HEK293 (cell line): Measurements from ENCODE around the gene SERPINB6.

Experiments used
- AEBP2 ChIP-seq: fragments of 450-650 bp; formaldehyde crosslinking; IDR thresholded peaks from 2 replicates; pipeline ENCODE4 v1.5.1; 2016; ENCODE audit warnings: missing biosample characterization, missing genetic modification characterization, borderline replicate concordance
- KLF7 ChIP-seq: fragments of 450-650 bp; formaldehyde crosslinking; IDR thresholded peaks from 2 replicates; pipeline ENCODE4 v1.5.1; 2016; ENCODE audit warnings: missing biosample characterization, missing genetic modification characterization, borderline replicate concordance
- KLF9 ChIP-seq: fragments of 450-650 bp; formaldehyde crosslinking; IDR thresholded peaks from 2 replicates; pipeline ENCODE4 v1.5.1; 2016; ENCODE audit warnings: missing biosample characterization, missing genetic modification characterization, low read depth
- RBAK ChIP-seq: fragments of 450-650 bp; formaldehyde crosslinking; IDR thresholded peaks from 2 replicates; pipeline ENCODE4 v1.5.1; 2016; ENCODE audit warnings: missing biosample characterization, missing genetic modification characterization
- TRIM28 ChIP-seq: IDR thresholded peaks from 2 replicates; pipeline ENCODE4 v1.6.1; 2011; ENCODE audit warnings: low read length, control low read depth, borderline replicate concordance
- ZBTB17 ChIP-seq: fragments of 450-650 bp; formaldehyde crosslinking; IDR thresholded peaks from 2 replicates; pipeline ENCODE4 v1.5.1; 2016; ENCODE audit warnings: missing biosample characterization, missing genetic modification characterization
- ZFP69B ChIP-seq: fragments of 450-650 bp; formaldehyde crosslinking; IDR thresholded peaks from 2 replicates; pipeline ENCODE4 v1.5.1; 2016; ENCODE audit warnings: missing biosample characterization, missing genetic modification characterization
- ZNF121 ChIP-seq: fragments of 450-650 bp; formaldehyde crosslinking; IDR thresholded peaks from 2 replicates; pipeline ENCODE4 v1.5.1; 2016; ENCODE audit warnings: missing biosample characterization, missing genetic modification characterization
- ZNF133 ChIP-seq: fragments of 450-650 bp; formaldehyde crosslinking; IDR thresholded peaks from 2 replicates; pipeline ENCODE4 v1.5.1; 2016; ENCODE audit warnings: missing biosample characterization, missing genetic modification characterization
- ZNF146 ChIP-seq: fragments of 450-650 bp; formaldehyde crosslinking; IDR thresholded peaks from 2 replicates; pipeline ENCODE4 v1.5.1; 2016; ENCODE audit warnings: missing biosample characterization, missing genetic modification characterization
- ZNF16 ChIP-seq: fragments of 450-650 bp; formaldehyde crosslinking; IDR thresholded peaks from 2 replicates; pipeline ENCODE4 v1.5.1; 2016; ENCODE audit warnings: low read depth, missing biosample characterization, missing genetic modification characterization
- ZNF248 ChIP-seq: fragments of 450-650 bp; formaldehyde crosslinking; IDR thresholded peaks from 2 replicates; pipeline ENCODE4 v1.5.1; 2017; ENCODE audit warnings: missing biosample characterization, missing genetic modification characterization
- ZNF280C ChIP-seq: fragments of 450-650 bp; formaldehyde crosslinking; IDR thresholded peaks from 2 replicates; pipeline ENCODE4 v1.5.1; 2016; ENCODE audit warnings: missing biosample characterization, missing genetic modification characterization
- ZNF280D ChIP-seq: fragments of 450-650 bp; formaldehyde crosslinking; IDR thresholded peaks from 2 replicates; pipeline ENCODE4 v1.5.1; 2016; ENCODE audit warnings: missing biosample characterization, missing genetic modification characterization
- ZNF404 ChIP-seq: fragments of 450-650 bp; formaldehyde crosslinking; IDR thresholded peaks from 2 replicates; pipeline ENCODE4 v1.5.1; 2017; ENCODE audit warnings: missing biosample characterization, missing genetic modification characterization
- ZNF449 ChIP-seq: fragments of 450-650 bp; formaldehyde crosslinking; IDR thresholded peaks from 2 replicates; pipeline ENCODE4 v1.5.1; 2017; ENCODE audit warnings: missing biosample characterization, mild to moderate bottlenecking, missing genetic modification characterization, moderate library complexity
- ZNF473 ChIP-seq: fragments of 450-650 bp; formaldehyde crosslinking; IDR thresholded peaks from 2 replicates; pipeline ENCODE4 v1.5.1; 2017; ENCODE audit warnings: missing biosample characterization, missing genetic modification characterization
- ZNF488 ChIP-seq: fragments of 450-650 bp; formaldehyde crosslinking; IDR thresholded peaks from 2 replicates; pipeline ENCODE4 v1.5.1; 2016; ENCODE audit warnings: missing biosample characterization, missing genetic modification characterization
- ZNF510 ChIP-seq: fragments of 450-650 bp; formaldehyde crosslinking; IDR thresholded peaks from 2 replicates; pipeline ENCODE4 v1.5.1; 2018; ENCODE audit warnings: mild to moderate bottlenecking, missing genetic modification characterization, missing biosample characterization; ENCODE audit not compliant: insufficient replicate concordance
- ZNF529 ChIP-seq: fragments of 450-650 bp; formaldehyde crosslinking; IDR thresholded peaks from 2 replicates; pipeline ENCODE4 v1.5.1; 2017; ENCODE audit warnings: missing genetic modification characterization, missing biosample characterization; ENCODE audit not compliant: insufficient replicate concordance
- ZNF544 ChIP-seq: fragments of 450-650 bp; formaldehyde crosslinking; IDR thresholded peaks from 2 replicates; pipeline ENCODE4 v1.5.0; 2017; ENCODE audit warnings: missing biosample characterization, missing genetic modification characterization
- ZNF549 ChIP-seq: fragments of 450-650 bp; IDR thresholded peaks from 2 replicates; pipeline ENCODE4 v1.5.1; 2018; ENCODE audit warnings: missing biosample characterization, missing genetic modification characterization, mild to moderate bottlenecking, inconsistent platforms, moderate library complexity
- ZNF624 ChIP-seq: fragments of 450-650 bp; formaldehyde crosslinking; IDR thresholded peaks from 2 replicates; pipeline ENCODE4 v1.5.1; 2017; ENCODE audit warnings: missing biosample characterization, missing genetic modification characterization
- ZNF639 ChIP-seq: fragments of 450-650 bp; formaldehyde crosslinking; IDR thresholded peaks from 2 replicates; pipeline ENCODE4 v1.5.1; 2016; ENCODE audit warnings: missing biosample characterization, missing genetic modification characterization
- ZNF692 ChIP-seq: fragments of 450-650 bp; formaldehyde crosslinking; IDR thresholded peaks from 2 replicates; pipeline ENCODE4 v1.5.1; 2016; ENCODE audit warnings: missing biosample characterization, missing genetic modification characterization
- ZSCAN18 ChIP-seq: fragments of 450-650 bp; formaldehyde crosslinking; IDR thresholded peaks from 2 replicates; pipeline ENCODE4 v1.5.1; 2016; ENCODE audit warnings: missing biosample characterization, missing genetic modification characterization

SERPINB6 gene

GRCh38 chr6:2971420-2972218 lies at the start of gene SERPINB6 (continued):
- TF ChIP-seq ZNF510 (no peak), ZNF248 (no peak), TRIM28 (no peak), ZNF280D (tag by site-specific recombination) (no peak), ZNF473 (tag by site-specific recombination) (no peak), KLF7 (tag by site-specific recombination) (no peak), ZNF692 (tag by site-specific recombination) (peak; percentile 98), ZNF404 (tag by site-specific recombination) (no peak), AEBP2 (tag by site-specific recombination) (no peak), ZNF639 (tag by site-specific recombination) (no peak), ZNF624 (tag by site-specific recombination) (no peak), ZFP69B (peak; percentile 94), ZNF549 (tag by site-specific recombination) (no peak), ZBTB17 (tag by site-specific recombination) (peak; percentile 87), ZNF16 (tag by site-specific recombination) (no peak), ZNF488 (tag by site-specific recombination) (no peak), ZSCAN18 (tag by site-specific recombination) (no peak), ZNF133 (tag by site-specific recombination) (no peak), ZNF529 (no peak), ZNF121 (no peak), ZNF449 (peak; percentile 21; the same call in 1 of the 2 replicates), RBAK (no peak), ZNF544 (tag by site-specific recombination) (no peak), ZNF280C (tag by site-specific recombination) (no peak), KLF9 (tag by site-specific recombination) (no peak), ZNF146 (tag by site-specific recombination) (no peak)
